H9 (cell line): ENCODE results near the gene KRT1. TPM values are rescaled to one million over a fixed set of nuclear protein-coding genes. Genes with fewer than 3 reads are reported as not detected.

Experiments
- DNase-seq: peaks from one replicate; pipeline ENCODE4 v3.0.0-alpha.2; 2017
- H2AFZ ChIP-seq: one replicate; pipeline ENCODE4 v1.6.1; 2013; ENCODE audit warnings: mild to moderate bottlenecking, low read length, control low read depth, moderate library complexity
- H2AK5ac ChIP-seq: 2 replicates; pipeline ENCODE4 v1.6.1; 2013; ENCODE audit warnings: low read length, control low read depth, mixed read lengths; ENCODE audit not compliant: insufficient read length
- H2BK120ac ChIP-seq: one replicate; pipeline ENCODE4 v1.6.1; 2013; ENCODE audit warnings: low read depth, mild to moderate bottlenecking, low read length, control low read depth, inconsistent platforms; ENCODE audit not compliant: poor library complexity, severe bottlenecking
- H2BK12ac ChIP-seq: 2 replicates; pipeline ENCODE4 v1.6.1; 2013; ENCODE audit warnings: low read length, control low read depth, mixed read lengths, low read depth; ENCODE audit not compliant: insufficient read length
- H2BK15ac ChIP-seq: 2 replicates; pipeline ENCODE4 v1.6.1; 2013; ENCODE audit warnings: low read depth, low read length, control low read depth
- H2BK20ac ChIP-seq: one replicate; pipeline ENCODE4 v1.6.1; 2013; ENCODE audit warnings: low read depth, mild to moderate bottlenecking, low read length, control low read depth, inconsistent platforms; ENCODE audit not compliant: poor library complexity, severe bottlenecking
- H2BK5ac ChIP-seq: 2 replicates; pipeline ENCODE4 v1.6.1; 2013; ENCODE audit warnings: low read length, control low read depth, mixed read lengths; ENCODE audit not compliant: insufficient read length
- H3K14ac ChIP-seq: 2 replicates; pipeline ENCODE4 v1.6.1; 2013; ENCODE audit warnings: low read length, control low read depth; ENCODE audit not compliant: insufficient read depth
- H3K18ac ChIP-seq: 2 replicates; pipeline ENCODE4 v1.6.1; 2013; ENCODE audit warnings: low read depth, mild to moderate bottlenecking, mixed read lengths, low read length, control low read depth; ENCODE audit not compliant: insufficient read length
- H3K23ac ChIP-seq: 2 replicates; pipeline ENCODE4 v1.6.1; 2013; ENCODE audit warnings: low read length, control low read depth, mixed read lengths, low read depth; ENCODE audit not compliant: insufficient read length
- H3K23me2 ChIP-seq: 2 replicates; pipeline ENCODE4 v1.6.1; 2013; ENCODE audit warnings: low read depth, mild to moderate bottlenecking, mixed read lengths, low read length, control low read depth; ENCODE audit not compliant: insufficient read length, poor library complexity, severe bottlenecking
- H3K27ac ChIP-seq: 2 replicates; pipeline ENCODE4 v1.5.1; 2013; ENCODE audit warnings: low read length, control low read depth, mixed read lengths, low read depth; ENCODE audit not compliant: insufficient read length
- H3K27me3 ChIP-seq: 2 replicates; pipeline ENCODE4 v1.6.1; 2013; ENCODE audit warnings: low read length, control low read depth, inconsistent platforms; ENCODE audit not compliant: insufficient read depth
- H3K4ac ChIP-seq: 2 replicates; pipeline ENCODE4 v1.6.1; 2013; ENCODE audit warnings: low read depth, mild to moderate bottlenecking, control low read depth, inconsistent platforms, low read length, moderate library complexity
- H3K4me1 ChIP-seq: 2 replicates; pipeline ENCODE4 v1.6.1; 2013; ENCODE audit warnings: low read length, control low read depth, inconsistent platforms; ENCODE audit not compliant: insufficient read depth
- H3K4me2 ChIP-seq: 2 replicates; pipeline ENCODE4 v1.6.1; 2013; ENCODE audit warnings: low read length, control low read depth, mixed read lengths; ENCODE audit not compliant: insufficient read length, insufficient read depth
- H3K56ac ChIP-seq: 2 replicates; pipeline ENCODE4 v1.6.1; 2013; ENCODE audit warnings: low read depth, mild to moderate bottlenecking, mixed read lengths, low read length, control low read depth; ENCODE audit not compliant: insufficient read length
- H3K79me1 ChIP-seq: 2 replicates; pipeline ENCODE4 v1.6.1; 2013; ENCODE audit warnings: low read depth, mild to moderate bottlenecking, moderate library complexity, low read length, control low read depth, inconsistent platforms; ENCODE audit not compliant: insufficient read depth, poor library complexity, severe bottlenecking
- H3K79me2 ChIP-seq: 2 replicates; pipeline ENCODE4 v1.6.1; 2013; ENCODE audit warnings: low read length, control low read depth, inconsistent platforms; ENCODE audit not compliant: insufficient read depth
- H3K9ac ChIP-seq: 2 replicates; pipeline ENCODE4 v1.6.1; 2013; ENCODE audit warnings: low read length, control low read depth, mixed read lengths; ENCODE audit not compliant: insufficient read length; ENCODE audit errors: extremely low read depth
- H3K9me3 ChIP-seq: one replicate; pipeline ENCODE4 v1.6.1; 2013; ENCODE audit warnings: low read depth, low read length, inconsistent platforms; ENCODE audit not compliant: control insufficient read depth
- H3T11ph ChIP-seq: one replicate; pipeline ENCODE4 v1.6.1; 2013; ENCODE audit warnings: mild to moderate bottlenecking, low read length, control low read depth, inconsistent platforms
- H4K20me1 ChIP-seq: one replicate; pipeline ENCODE4 v1.6.1; 2013; ENCODE audit not compliant: control insufficient read depth, insufficient read length, insufficient read depth
- H4K5ac ChIP-seq: 2 replicates; pipeline ENCODE4 v1.6.1; 2013; ENCODE audit warnings: low read depth, mild to moderate bottlenecking, mixed read lengths, low read length, control low read depth; ENCODE audit not compliant: insufficient read length
- H4K8ac ChIP-seq: replicated peaks from 2 replicates; pipeline ENCODE4 v1.6.1; 2013; ENCODE audit warnings: low read length, control low read depth, mixed read lengths, low read depth; ENCODE audit not compliant: insufficient read length
- H4K91ac ChIP-seq: 2 replicates; pipeline ENCODE4 v1.6.1; 2013; ENCODE audit warnings: low read depth, mild to moderate bottlenecking, moderate library complexity, mixed read lengths, low read length, control low read depth; ENCODE audit not compliant: insufficient read length
- H3K27ac Mint-ChIP-seq, 3 experiments: 2 replicates in 2 of 3; 3 replicates in 1 of 3; pipeline ENCODE4 v1.8.0; 2020 to 2021; ENCODE audit warnings: mixed read lengths in 3 of 3, mild to moderate bottlenecking in 1 of 3, moderate library complexity in 1 of 3
- H3K27me3 Mint-ChIP-seq: 2 replicates; pipeline ENCODE4 v1.8.0; 2021; ENCODE audit warnings: low read depth, mild to moderate bottlenecking, moderate library complexity, mixed read lengths
- H3K36me3 Mint-ChIP-seq, 3 experiments: 2 replicates in 2 of 3; 3 replicates in 1 of 3; pipeline ENCODE4 v1.8.0; 2020 to 2021; ENCODE audit warnings: low read depth in 3 of 3, mixed read lengths in 3 of 3; ENCODE audit not compliant: insufficient read depth in 1 of 3
- H3K4me1 Mint-ChIP-seq, 2 experiments: 2 replicates each; pipeline ENCODE4 v1.8.0; 2020; ENCODE audit warnings: mixed read lengths in 2 of 2
- H3K4me3 Mint-ChIP-seq, 2 experiments: 2 replicates in 1 of 2; 3 replicates in 1 of 2; pipeline ENCODE4 v1.8.0; 2020 to 2021; ENCODE audit warnings: mild to moderate bottlenecking in 2 of 2, mixed read lengths in 2 of 2, moderate library complexity in 1 of 2
- H3K9me3 Mint-ChIP-seq, 2 experiments: 2 replicates in 1 of 2; 3 replicates in 1 of 2; pipeline ENCODE4 v1.8.0; 2020; ENCODE audit warnings: mild to moderate bottlenecking in 2 of 2, mixed read lengths in 2 of 2, moderate library complexity in 1 of 2
- CTCF ChIP-seq: fragments of 200-600 bp; sonication (generic); conservative IDR thresholded peaks from 3 replicates; pipeline ENCODE4 v1.8.0; 2021; ENCODE audit warnings: antibody characterized with exemption, mild to moderate bottlenecking
- WGBS: extraction: QIAGEN DNeasy Blood & Tissue Kit; methylation state at CpG from one replicate; pipeline ENCODE4 v1.1.7; 2013; ENCODE audit warnings: missing lambda C conversion rate, low lambda C conversion rate, mixed read lengths; ENCODE audit not compliant: insufficient read length; ENCODE audit errors: extremely low coverage; 5-methylcytosine and 5-hydroxymethylcytosine counted together
- total RNA-seq: library from RNA; stranded (reverse); gene quantifications from 2 replicates; pipeline ENCODE4 v1.2.1, GENCODE V29; 2021

The KRT1 gene
- total RNA-seq, 1 experiment from 2014 or later = not detected

- H3K56ac ChIP-seq = no peak overlapping the region
- WGBS = no CpG with 5 or more reads among the region's 2 CpGs
- Mint-ChIP-seq H3K4me3 (no peak overlapping the region), H3K36me3 (no peaks in the 10 kb centered on the region), H3K9me3 (no peaks in the 10 kb centered on the region), H3K4me1 (peaks cover 8 to 14% of the 10 kb centered on the region in 2 experiments), H3K27ac (no peak overlapping the region), H3K27me3 (peaks cover 25% of the 10 kb centered on the region)
- no peaks in the 10 kb centered on the region for H3K79me2 ChIP-seq
- no peak overlapping the region for H2AFZ ChIP-seq
- no peaks in the 10 kb centered on the region for H3K27me3 ChIP-seq
- no peak for TF ChIP-seq CTCF
- no peaks in the 10 kb centered on the region for H3K9me3 ChIP-seq
- no peak for DNase-seq
- H2BK120ac ChIP-seq = no peak overlapping the region
- H4K20me1 ChIP-seq = no peaks in the 10 kb centered on the region
- H3K23ac ChIP-seq = no peak overlapping the region
- H3K4me1 ChIP-seq = no peaks in the 10 kb centered on the region
- no peak overlapping the region for H2BK12ac ChIP-seq
- H3K18ac ChIP-seq = no peak overlapping the region
- H2BK20ac ChIP-seq = no peak overlapping the region
- H3K79me1 ChIP-seq = no peaks in the 10 kb centered on the region
- H3T11ph ChIP-seq = no peak overlapping the region
- H3K9ac ChIP-seq = no peak overlapping the region
- no peak overlapping the region; the same call in 1 of the 2 replicates for H3K14ac ChIP-seq
- H2BK5ac ChIP-seq = no peak overlapping the region
- no peak overlapping the region for H2AK5ac ChIP-seq
- H2BK15ac ChIP-seq = no peak overlapping the region
- no peak overlapping the region for H3K27ac ChIP-seq
- H4K5ac ChIP-seq = no peak overlapping the region
- no peak overlapping the region for H4K91ac ChIP-seq
- H3K4me2 ChIP-seq = no peak overlapping the region
- H3K4ac ChIP-seq = no peak overlapping the region
- no peaks in the 10 kb centered on the region for H3K23me2 ChIP-seq
- H4K8ac ChIP-seq = no peak overlapping the region
These were observed 19.2 kb upstream of the KRT1 start for GRCh38 chr12:52699373-52699772.
